MCF 10A (cell line): ENCODE data around the gene HTR4. TPM values are rescaled to one million over a fixed set of nuclear protein-coding genes. Genes with fewer than 3 reads are reported as not detected.

ENCODE experiments used
- BruUV-seq: library from RNA; stranded (reverse); fragments of 400-500 nt; replicated peaks from 2 replicates; lab custom pipeline; 2021; lab: Mats Ljungman, UMichigan
- CTCF ChIA-PET: fragments of 300-600 bp; sonication (Branson Sonifier 250); formaldehyde crosslinking; extraction: SDS; loops from one replicate; lab custom pipeline; 2021; ENCODE audit warnings: antibody characterized with exemption, inconsistent platforms; lab: Yijun Ruan, JAX
- POLR2A ChIA-PET: fragments of 300-600, 350-650 bp; sonication (Branson Sonifier 250); formaldehyde crosslinking; extraction: SDS; loops from one replicate; lab custom pipeline; 2020; ENCODE audit warnings: antibody characterized with exemption, inconsistent platforms; lab: Yijun Ruan, JAX
- DNase-seq: peaks from one replicate; pipeline ENCODE4 v3.0.0-alpha.2; 2018; ENCODE audit not compliant: unreplicated experiment
- H3K27ac Mint-ChIP-seq: one replicate; pipeline ENCODE4 v1.8.0; 2022; ENCODE audit warnings: mild to moderate bottlenecking, low read depth, mixed read lengths; ENCODE audit not compliant: unreplicated experiment
- H3K27me3 Mint-ChIP-seq: one replicate; pipeline ENCODE4 v1.8.0; 2022; ENCODE audit warnings: mixed read lengths; ENCODE audit not compliant: insufficient read depth, unreplicated experiment
- H3K36me3 Mint-ChIP-seq: one replicate; pipeline ENCODE4 v1.8.0; 2022; ENCODE audit warnings: mild to moderate bottlenecking, moderate library complexity, mixed read lengths; ENCODE audit not compliant: insufficient read depth, unreplicated experiment
- H3K4me1 Mint-ChIP-seq: one replicate; pipeline ENCODE4 v1.8.0; 2022; ENCODE audit warnings: mixed read lengths; ENCODE audit not compliant: insufficient read depth, unreplicated experiment
- H3K4me3 Mint-ChIP-seq: one replicate; pipeline ENCODE4 v1.8.0; 2022; ENCODE audit warnings: mild to moderate bottlenecking, moderate library complexity, mixed read lengths; ENCODE audit not compliant: unreplicated experiment
- H3K9me3 Mint-ChIP-seq: one replicate; pipeline ENCODE4 v1.8.0; 2022; ENCODE audit warnings: mixed read lengths; ENCODE audit not compliant: unreplicated experiment
- CTCF ChIP-seq: fragments of 200-600 bp; IDR thresholded peaks from one replicate; pipeline ENCODE4 v1.8.0; 2022; ENCODE audit warnings: antibody characterized with exemption, mild to moderate bottlenecking; ENCODE audit not compliant: unreplicated experiment
- intact Hi-C: fragments of 100-400 bp; cut with micrococcal nuclease; formaldehyde crosslinking; loops from 2 replicates; pipeline ENCODE4 v1.14.1; 2022
- total RNA-seq: library from RNA; stranded (reverse); gene quantifications from 2 replicates; pipeline ENCODE4 v1.2.3, GENCODE V29; 2022

Gene HTR4
- total RNA-seq, 1 experiment from 2014 or later: not detected

GRCh38 chr5:148620091-148620490 lies 34.2 kb downstream of the HTR4 start:
- BruUV-seq: no TSS peak
- H3K27ac Mint-ChIP-seq: no peak overlapping the region
- no peaks in the 10 kb centered on the region for H3K9me3 Mint-ChIP-seq
- no peak for DNase-seq
- intact Hi-C loops: no loop called here
- TF ChIP-seq CTCF: no peak
- no peaks in the 10 kb centered on the region for H3K27me3 Mint-ChIP-seq
- no peak overlapping the region for H3K4me3 Mint-ChIP-seq
- peaks cover 25% of the 10 kb centered on the region for H3K4me1 Mint-ChIP-seq
- CTCF ChIA-PET: interaction anchor here (1.4 kb wide), 1 partner anchor 27 kb away, joined by 3 read pairs; no protein-coding TSS in a partner anchor
- H3K36me3 Mint-ChIP-seq: no peaks in the 10 kb centered on the region
- POLR2A ChIA-PET: no interaction called here

- Mint-ChIP-seq H3K9me3 (no peaks in the 10 kb centered on the region), H3K27ac (no peak overlapping the region), H3K4me3 (no peak overlapping the region), H3K4me1 (peaks cover 20% of the 10 kb centered on the region), H3K36me3 (no peaks in the 10 kb centered on the region), H3K27me3 (no peaks in the 10 kb centered on the region)
- BruUV-seq: no TSS peak
- intact Hi-C loops: no loop called here
- no peak for TF ChIP-seq CTCF
- ChIA-PET POLR2A (interaction anchor here (1.1 kb wide), 1 partner anchor 26 kb away, joined by 3 read pairs; no protein-coding TSS in a partner anchor), CTCF (interaction anchor here (1.4 kb wide), 1 partner anchor 26 kb away, joined by 3 read pairs; no protein-coding TSS in a partner anchor)
- no peak for DNase-seq
These were observed 34.8 kb downstream of the HTR4 start for GRCh38 chr5:148619484-148619883.

- Mint-ChIP-seq H3K27ac (no peak overlapping the region), H3K36me3 (no peaks in the 10 kb centered on the region), H3K9me3 (no peaks in the 10 kb centered on the region), H3K4me1 (peaks cover 6% of the 10 kb centered on the region), H3K27me3 (no peaks in the 10 kb centered on the region), H3K4me3 (no peak overlapping the region)
- POLR2A ChIA-PET: interaction anchor here (0.7 to 1.8 kb wide), 2 partner anchors 11 to 898 kb away, joined by 3 to 12 read pairs; no protein-coding TSS in a partner anchor
- intact Hi-C loops: no loop called here
- no TSS peak for BruUV-seq
- no peak for TF ChIP-seq CTCF
- peak; percentile 26 for DNase-seq
- CTCF ChIA-PET: interaction anchor here (0.7 to 1.0 kb wide), 2 partner anchors 13 to 184 kb away, joined by 3 read pairs; no protein-coding TSS in a partner anchor
These were observed 38.6 kb downstream of the HTR4 start for GRCh38 chr5:148615644-148616275.

DNA sequence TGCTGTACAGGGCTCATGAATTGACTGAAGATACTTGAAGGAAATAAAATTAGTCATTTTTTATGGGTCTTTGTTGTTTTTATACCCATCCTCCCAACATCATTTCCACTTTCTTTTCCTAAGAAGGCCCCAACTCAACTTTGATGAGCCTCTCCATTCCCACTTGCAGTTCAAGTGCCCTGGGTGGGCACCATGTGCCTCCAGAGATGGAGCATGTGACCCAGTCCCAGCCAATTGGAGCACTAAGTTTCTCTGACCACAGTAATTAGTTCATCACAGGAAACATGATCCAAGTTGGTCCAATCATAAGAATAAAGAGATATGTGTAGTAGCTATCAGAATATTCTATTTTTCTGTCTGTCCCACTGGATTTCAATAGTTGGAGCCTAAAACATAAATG lies 46.9 kb downstream of the HTR4 start:
- H3K9me3 Mint-ChIP-seq: no peaks in the 10 kb centered on the region

More for the DNA sequence above, 46.9 kb downstream of the HTR4 start:
- Mint-ChIP-seq H3K36me3 (no peaks in the 10 kb centered on the region), H3K27ac (no peak overlapping the region), H3K4me3 (no peak overlapping the region), H3K27me3 (no peaks in the 10 kb centered on the region), H3K4me1 (no peaks in the 10 kb centered on the region)
- intact Hi-C loops: no loop called here
- ChIA-PET POLR2A (interaction anchor here (0.6 kb wide), 1 partner anchor 69 kb away, joined by 4 read pairs; no protein-coding TSS in a partner anchor), CTCF (no interaction called here)
- TF ChIP-seq CTCF: no peak
- no peak for DNase-seq
- BruUV-seq: no TSS peak
